Right atrium auricular region (tissue), 2 donors: Measurements from ENCODE around the gene CACNG4. TPM values are rescaled to one million over a fixed set of nuclear protein-coding genes. Genes with fewer than 3 reads are reported as not detected.

ENCODE experiments used
- DNase-seq: peaks from one replicate; pipeline ENCODE4 v3.0.0-alpha.2; 2019; ENCODE audit warnings: low spot score
- H3K27ac ChIP-seq, 2 donors: fragments of 200-600 bp; sonication (generic); 1 replicate in 1 of 2; 2 replicates in 1 of 2; pipeline ENCODE4 v1.5.1; 2016 to 2019
- H3K27me3 ChIP-seq, 2 donors: fragments of 200-600 bp; sonication (generic); one replicate each; pipeline versions ENCODE4 v1.5.1 to v1.6.0; 2017 to 2019
- H3K36me3 ChIP-seq: fragments of 200-600 bp; sonication (generic); one replicate; pipeline ENCODE4 v1.5.1; 2016
- H3K4me1 ChIP-seq, 2 donors: fragments of 200-600 bp; sonication (generic); one replicate each; pipeline versions ENCODE4 v1.5.1 to v1.6.0; 2017 to 2019
- H3K4me3 ChIP-seq, 2 donors: fragments of 200-600 bp; sonication (generic); 1 replicate in 1 of 2; 2 replicates in 1 of 2; pipeline ENCODE4 v1.5.1; 2017 to 2019; ENCODE audit warnings: mild to moderate bottlenecking in 1 of 2, moderate library complexity in 1 of 2
- H3K9me3 ChIP-seq, 2 donors: fragments of 200-600 bp; sonication (generic); one replicate each; pipeline ENCODE4 v1.5.1; 2019
- total RNA-seq, 2 donors: library from RNA; depleted of rRNA; stranded (reverse); fragments of >200 nt; gene quantifications; one replicate each; pipeline ENCODE4 v1.1.0, GENCODE V29; 2016
- TF ChIP-seq, protein P1 (sequence below), 2 donors: fragments of 200-600 bp; sonication (generic); IDR thresholded peaks; one replicate each; pipeline ENCODE4 v1.5.1; 2019; ENCODE audit warnings: antibody characterized with exemption in 2 of 2

The CACNG4 gene
- total RNA-seq, 2 donors from 2014 or later = 0.63 to 1.9 TPM

DNA sequence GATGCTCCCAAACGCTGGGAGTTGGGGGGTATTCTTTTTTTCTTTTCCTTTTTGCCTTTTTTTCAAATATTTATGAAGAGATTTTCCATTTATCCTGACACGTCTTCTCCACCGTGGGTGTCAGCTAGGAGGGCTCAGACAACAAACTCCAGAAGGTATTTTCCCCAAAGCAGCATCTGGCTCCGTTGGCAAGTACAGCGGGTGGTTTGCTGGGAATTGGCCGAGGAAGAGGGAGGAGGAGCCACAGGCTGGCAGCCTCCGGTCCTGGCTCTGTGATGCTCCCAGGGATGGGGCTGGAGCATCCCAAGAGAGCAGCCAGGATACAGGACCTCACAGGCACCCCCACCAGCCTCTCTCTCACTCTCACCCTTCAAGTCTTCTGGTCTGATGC, 10.9 kb upstream of the CACNG4 start:
- Histone ChIP-seq H3K36me3 (no peaks in the 10 kb centered on the region), H3K9me3 (no peaks in the 10 kb centered on the region), H3K4me3 (no peak overlapping the region), H3K27me3 (no peaks in the 10 kb centered on the region), H3K27ac (no peak overlapping the region), H3K4me1 (no peaks in the 10 kb centered on the region)
- TF ChIP-seq, protein P1, sequence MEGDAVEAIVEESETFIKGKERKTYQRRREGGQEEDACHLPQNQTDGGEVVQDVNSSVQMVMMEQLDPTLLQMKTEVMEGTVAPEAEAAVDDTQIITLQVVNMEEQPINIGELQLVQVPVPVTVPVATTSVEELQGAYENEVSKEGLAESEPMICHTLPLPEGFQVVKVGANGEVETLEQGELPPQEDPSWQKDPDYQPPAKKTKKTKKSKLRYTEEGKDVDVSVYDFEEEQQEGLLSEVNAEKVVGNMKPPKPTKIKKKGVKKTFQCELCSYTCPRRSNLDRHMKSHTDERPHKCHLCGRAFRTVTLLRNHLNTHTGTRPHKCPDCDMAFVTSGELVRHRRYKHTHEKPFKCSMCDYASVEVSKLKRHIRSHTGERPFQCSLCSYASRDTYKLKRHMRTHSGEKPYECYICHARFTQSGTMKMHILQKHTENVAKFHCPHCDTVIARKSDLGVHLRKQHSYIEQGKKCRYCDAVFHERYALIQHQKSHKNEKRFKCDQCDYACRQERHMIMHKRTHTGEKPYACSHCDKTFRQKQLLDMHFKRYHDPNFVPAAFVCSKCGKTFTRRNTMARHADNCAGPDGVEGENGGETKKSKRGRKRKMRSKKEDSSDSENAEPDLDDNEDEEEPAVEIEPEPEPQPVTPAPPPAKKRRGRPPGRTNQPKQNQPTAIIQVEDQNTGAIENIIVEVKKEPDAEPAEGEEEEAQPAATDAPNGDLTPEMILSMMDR (IDR thresholded peaks at IDR 0.05) = no peak
- DNase-seq = no peak

DNA sequence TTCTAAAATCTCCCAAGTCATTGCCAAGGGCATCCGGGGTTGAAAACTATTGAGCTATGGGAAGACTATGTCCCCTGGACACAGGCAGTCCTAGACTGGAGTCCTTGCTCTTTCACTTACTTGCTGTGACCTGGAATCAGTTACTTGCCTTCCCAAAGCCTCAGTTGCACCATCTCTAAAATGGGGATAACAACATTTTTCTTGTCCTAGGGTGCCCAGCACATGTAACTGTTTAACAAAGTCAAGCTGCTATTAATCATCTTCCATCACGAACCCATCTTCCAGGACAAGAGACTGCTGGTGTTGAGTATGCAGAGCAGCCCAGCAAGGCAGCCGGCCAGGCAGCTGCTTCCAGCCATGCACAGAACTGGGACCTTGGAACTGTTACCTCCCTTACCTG, 9.9 kb upstream of the CACNG4 start:
- no peak for DNase-seq
- H3K4me3 ChIP-seq = no peak overlapping the region
- H3K27me3 ChIP-seq = no peaks in the 10 kb centered on the region
- no peaks in the 10 kb centered on the region for H3K36me3 ChIP-seq
- H3K4me1 ChIP-seq = no peaks in the 10 kb centered on the region
- no peak overlapping the region for H3K27ac ChIP-seq
- TF ChIP-seq, protein P1 (IDR thresholded peaks at IDR 0.05) = no peak
- no peaks in the 10 kb centered on the region for H3K9me3 ChIP-seq

DNA sequence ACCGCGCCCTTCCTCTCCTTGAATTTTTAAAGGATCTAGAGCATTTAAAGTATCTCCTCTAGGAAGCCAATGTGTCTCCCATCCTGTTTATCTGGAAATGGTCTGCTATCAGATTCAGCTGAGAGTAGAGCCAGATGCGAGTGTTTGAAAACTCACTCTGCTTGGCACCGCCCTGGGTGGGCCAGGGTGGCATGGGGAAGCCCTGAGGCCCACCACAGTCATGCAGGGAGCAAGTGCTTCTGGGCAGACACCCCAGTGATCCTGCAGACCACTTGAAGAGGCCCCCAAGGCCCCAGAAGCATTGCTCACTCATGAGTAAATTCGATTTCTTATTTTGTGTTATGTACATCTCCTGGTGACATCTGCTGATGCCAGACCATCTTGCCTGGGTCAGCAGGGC, 8.7 kb upstream of the CACNG4 start:
- Histone ChIP-seq H3K27me3 (no peaks in the 10 kb centered on the region), H3K27ac (no peak overlapping the region), H3K4me1 (no peaks in the 10 kb centered on the region), H3K36me3 (no peaks in the 10 kb centered on the region), H3K9me3 (no peaks in the 10 kb centered on the region), H3K4me3 (no peak overlapping the region)
- DNase-seq = no peak
- TF ChIP-seq, protein P1 (IDR thresholded peaks at IDR 0.05) = no peak

DNA sequence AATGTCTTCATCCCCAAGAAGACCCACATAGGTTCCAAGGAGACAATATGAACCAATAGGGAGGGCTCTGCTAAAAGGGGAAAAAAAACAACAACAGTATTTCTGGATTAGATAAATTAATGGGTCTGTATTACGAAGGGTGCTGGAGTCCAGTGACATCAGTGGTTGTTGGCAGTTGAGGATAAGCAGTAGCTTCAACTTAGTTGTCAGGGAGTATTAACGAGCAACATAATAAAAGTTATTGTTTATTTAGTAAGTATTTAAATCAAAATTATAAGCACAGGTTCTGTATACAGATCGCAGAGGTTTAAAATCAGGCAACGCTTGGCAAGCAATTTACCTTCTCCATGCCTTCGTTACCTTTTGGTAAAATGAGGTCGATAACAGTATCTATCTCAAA, 7.6 kb upstream of the CACNG4 start:
- Histone ChIP-seq H3K27me3 (no peaks in the 10 kb centered on the region), H3K4me1 (no peaks in the 10 kb centered on the region)

DNA sequence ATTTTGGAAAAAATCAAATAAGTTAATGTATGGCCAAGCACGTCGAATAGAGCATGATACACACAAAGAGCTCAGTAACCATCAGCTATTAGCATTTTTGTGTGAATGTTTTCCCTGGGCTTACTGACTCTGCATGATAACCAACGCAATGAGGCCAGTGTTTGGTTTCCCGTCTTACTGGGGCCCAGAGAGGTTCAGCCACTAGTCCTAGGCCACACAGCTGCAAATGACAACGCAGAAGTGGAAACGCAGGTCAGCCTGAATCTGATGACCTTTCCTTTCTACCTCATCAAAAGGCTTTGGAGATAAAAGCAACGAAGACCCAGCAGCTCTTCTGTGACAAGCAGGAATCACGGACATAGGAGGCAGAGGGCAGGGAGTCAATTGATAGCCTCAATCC, 7.2 kb upstream of the CACNG4 start:
- TF ChIP-seq, protein P1 (IDR thresholded peaks at IDR 0.05) = no peak

More for the DNA sequence above, 7.6 kb upstream of the CACNG4 start:
- no peak for DNase-seq
- no peaks in the 10 kb centered on the region for H3K36me3 ChIP-seq
- TF ChIP-seq, protein P1 (IDR thresholded peaks at IDR 0.05) = no peak
- H3K27ac ChIP-seq = no peak overlapping the region
- H3K9me3 ChIP-seq = no peaks in the 10 kb centered on the region
- H3K4me3 ChIP-seq = no peak overlapping the region

DNA sequence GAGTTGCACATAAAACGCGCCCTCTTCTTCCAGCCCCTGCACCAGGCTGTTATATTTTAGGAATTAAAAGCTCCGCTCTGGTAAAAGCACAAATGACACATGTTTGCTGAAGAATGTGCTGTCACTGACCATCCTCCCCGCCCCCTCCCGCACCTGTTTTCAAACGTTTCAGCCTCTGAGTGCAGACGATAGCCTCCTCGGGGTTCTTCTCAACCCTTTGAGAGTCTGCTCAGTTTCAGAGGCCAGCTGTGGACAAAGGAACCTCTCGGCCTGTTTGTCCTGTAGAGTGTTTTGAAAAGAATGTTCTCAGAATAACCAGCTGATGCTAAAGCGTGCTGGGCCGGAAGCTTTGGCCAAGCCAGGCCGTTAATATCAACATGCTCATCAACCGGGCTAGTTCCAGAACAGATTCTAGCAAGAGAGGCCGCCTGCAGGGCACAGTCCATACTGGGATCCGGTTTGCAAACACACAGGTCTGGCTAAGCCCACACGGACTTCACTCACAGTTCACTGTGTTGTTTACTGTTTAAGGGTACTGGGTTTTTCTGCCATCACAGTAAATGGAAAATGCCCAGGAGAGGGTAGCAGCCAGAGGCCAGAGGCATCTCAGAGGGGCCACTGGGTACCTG, 6.4 kb upstream of the CACNG4 start:
- TF ChIP-seq, protein P1 (IDR thresholded peaks at IDR 0.05) = no peak
- no peak overlapping the region for H3K4me3 ChIP-seq
- no peaks in the 10 kb centered on the region for H3K4me1 ChIP-seq
- no peaks in the 10 kb centered on the region for H3K36me3 ChIP-seq
- H3K27ac ChIP-seq = no peak overlapping the region
- DNase-seq = no peak
- no peaks in the 10 kb centered on the region for H3K9me3 ChIP-seq
- no peaks in the 10 kb centered on the region for H3K27me3 ChIP-seq

More for the DNA sequence above, 7.2 kb upstream of the CACNG4 start:
- H3K4me1 ChIP-seq = no peaks in the 10 kb centered on the region
- H3K27ac ChIP-seq = no peak overlapping the region
- no peaks in the 10 kb centered on the region for H3K9me3 ChIP-seq
- H3K4me3 ChIP-seq = no peak overlapping the region
- no peaks in the 10 kb centered on the region for H3K36me3 ChIP-seq
- DNase-seq = no peak
- no peaks in the 10 kb centered on the region for H3K27me3 ChIP-seq
